OCI-LY1 (cell line): ENCODE results near the gene USP2.

Source experiments
- H2AFZ ChIP-seq: fragments of 200-600 bp; sonication (generic), shearing (Covaris generic); 2 replicates; pipeline ENCODE4 v1.6.0; 2014; ENCODE audit warnings: antibody characterized with exemption, mild to moderate bottlenecking, low read length
- H3F3A ChIP-seq: fragments of 200-600 bp; sonication (generic), shearing (Covaris generic); 2 replicates; pipeline ENCODE4 v1.6.0; 2014; ENCODE audit warnings: mild to moderate bottlenecking, antibody characterized with exemption, low read length, moderate library complexity; ENCODE audit not compliant: insufficient read depth
- H3K27ac ChIP-seq: fragments of 200-600 bp; sonication (generic); 2 replicates; pipeline ENCODE4 v1.5.1; 2014; ENCODE audit warnings: low read length, mixed run types, mild to moderate bottlenecking, low read depth; ENCODE audit not compliant: poor library complexity, severe bottlenecking
- H3K27me3 ChIP-seq: fragments of 200-600 bp; sonication (generic); 2 replicates; pipeline ENCODE4 v1.6.0; 2014; ENCODE audit warnings: antibody characterized with exemption, mild to moderate bottlenecking, low read length, moderate library complexity; ENCODE audit not compliant: insufficient read depth
- H3K36me3 ChIP-seq: fragments of 200-600 bp; sonication (generic); 2 replicates; pipeline ENCODE4 v1.6.1; 2014; ENCODE audit warnings: mild to moderate bottlenecking, antibody characterized with exemption, low read length, moderate library complexity, mixed read lengths; ENCODE audit not compliant: insufficient read depth
- H3K4me1 ChIP-seq: fragments of 200-600 bp; sonication (generic); 2 replicates; pipeline ENCODE4 v1.5.1; 2014; ENCODE audit warnings: mild to moderate bottlenecking, low read length, moderate library complexity; ENCODE audit not compliant: insufficient read depth, severe bottlenecking
- H3K4me2 ChIP-seq: fragments of 200-600 bp; sonication (generic), shearing (Covaris generic); 2 replicates; pipeline ENCODE4 v1.6.1; 2014; ENCODE audit warnings: low read length
- H3K4me3 ChIP-seq: fragments of 200-600 bp; sonication (generic); 2 replicates; pipeline ENCODE4 v1.5.1; 2014; ENCODE audit warnings: low read length, low read depth, mild to moderate bottlenecking, mixed read lengths; ENCODE audit not compliant: poor library complexity, severe bottlenecking
- H3K79me2 ChIP-seq: fragments of 200-600 bp; shearing (Covaris generic); 2 replicates; pipeline ENCODE4 v1.6.1; 2016; ENCODE audit warnings: mixed run types, low read length, mixed read lengths; ENCODE audit not compliant: insufficient read depth
- H3K9ac ChIP-seq: fragments of 200-600 bp; sonication (generic), shearing (Covaris generic); 2 replicates; pipeline ENCODE4 v1.6.1; 2014; ENCODE audit warnings: mild to moderate bottlenecking, low read length, mixed read lengths
- H3K9me2 ChIP-seq: fragments of 200-600 bp; sonication (generic), shearing (Covaris generic); 2 replicates; pipeline ENCODE4 v1.6.1; 2014; ENCODE audit warnings: low read depth, mild to moderate bottlenecking, low read length, mixed read lengths
- H3K9me3 ChIP-seq: fragments of 200-600 bp; shearing (Covaris generic); 2 replicates; pipeline ENCODE4 v1.6.1; 2014; ENCODE audit warnings: low read length, mixed read lengths
- H4K20me1 ChIP-seq: fragments of 200-600 bp; sonication (generic), shearing (Covaris generic); 2 replicates; pipeline ENCODE4 v1.6.0; 2016; ENCODE audit warnings: mild to moderate bottlenecking, low read length; ENCODE audit not compliant: insufficient read depth
- EZH2 ChIP-seq: fragments of 200-600 bp; sonication (generic), shearing (Covaris generic); IDR thresholded peaks from 2 replicates; pipeline ENCODE4 v1.8.0; 2017; ENCODE audit warnings: borderline replicate concordance, mixed run types, mild to moderate bottlenecking, antibody characterized with exemption, low read length, moderate library complexity, mixed read lengths
- TF ChIP-seq, protein P1 (sequence below): fragments of 200-600 bp; sonication (generic), shearing (Covaris generic); IDR thresholded peaks from 2 replicates; pipeline ENCODE4 v1.5.1; 2017; ENCODE audit warnings: mild to moderate bottlenecking, antibody characterized with exemption, low read length, moderate library complexity, mixed read lengths

Gene USP2

DNA sequence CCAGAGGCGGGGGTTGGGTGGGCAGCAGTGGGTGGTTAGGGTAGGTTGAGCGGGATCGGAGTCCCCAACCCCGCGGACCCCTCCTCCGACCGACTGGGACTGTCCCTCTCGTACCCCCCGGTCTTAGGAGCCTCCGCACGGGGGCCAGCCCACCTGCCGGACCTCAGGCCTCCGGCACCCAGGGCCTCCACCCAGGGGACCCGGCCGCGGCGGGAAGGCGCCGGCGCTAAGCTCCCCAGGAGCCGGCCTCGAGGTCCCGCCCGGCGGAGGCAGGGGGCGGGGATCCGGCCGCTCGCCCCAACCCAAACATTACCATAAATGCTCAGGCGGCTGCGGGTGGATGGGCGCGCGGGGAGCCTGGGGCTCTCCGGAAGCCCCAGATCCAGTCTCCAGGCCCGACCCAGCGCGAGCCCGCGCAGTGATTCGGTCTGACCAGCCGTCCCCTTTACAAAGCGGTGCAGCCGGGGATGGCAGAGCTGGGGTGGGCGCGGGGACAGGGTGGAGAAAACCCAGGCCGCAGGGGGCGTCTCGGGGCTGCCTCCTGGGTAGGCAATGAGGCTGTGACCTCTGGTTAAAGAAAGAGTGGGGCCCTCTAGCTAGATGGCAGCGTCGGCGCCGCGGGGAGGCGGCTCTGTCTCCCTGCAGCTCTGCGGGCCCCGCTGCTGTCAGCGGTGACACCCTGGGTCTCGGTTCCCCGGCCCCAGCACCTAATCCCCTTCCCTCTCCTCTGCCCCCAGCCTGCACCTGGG, 60.5 kb downstream of the USP2 start:
- peak overlapping the region; percentile 70 for H3K27ac ChIP-seq
- no peaks in the 10 kb centered on the region for H4K20me1 ChIP-seq
- H3K9me2 ChIP-seq: no peaks in the 10 kb centered on the region
- H3K79me2 ChIP-seq: no peaks in the 10 kb centered on the region
- TF ChIP-seq EZH2: no peak
- TF ChIP-seq, protein P1, sequence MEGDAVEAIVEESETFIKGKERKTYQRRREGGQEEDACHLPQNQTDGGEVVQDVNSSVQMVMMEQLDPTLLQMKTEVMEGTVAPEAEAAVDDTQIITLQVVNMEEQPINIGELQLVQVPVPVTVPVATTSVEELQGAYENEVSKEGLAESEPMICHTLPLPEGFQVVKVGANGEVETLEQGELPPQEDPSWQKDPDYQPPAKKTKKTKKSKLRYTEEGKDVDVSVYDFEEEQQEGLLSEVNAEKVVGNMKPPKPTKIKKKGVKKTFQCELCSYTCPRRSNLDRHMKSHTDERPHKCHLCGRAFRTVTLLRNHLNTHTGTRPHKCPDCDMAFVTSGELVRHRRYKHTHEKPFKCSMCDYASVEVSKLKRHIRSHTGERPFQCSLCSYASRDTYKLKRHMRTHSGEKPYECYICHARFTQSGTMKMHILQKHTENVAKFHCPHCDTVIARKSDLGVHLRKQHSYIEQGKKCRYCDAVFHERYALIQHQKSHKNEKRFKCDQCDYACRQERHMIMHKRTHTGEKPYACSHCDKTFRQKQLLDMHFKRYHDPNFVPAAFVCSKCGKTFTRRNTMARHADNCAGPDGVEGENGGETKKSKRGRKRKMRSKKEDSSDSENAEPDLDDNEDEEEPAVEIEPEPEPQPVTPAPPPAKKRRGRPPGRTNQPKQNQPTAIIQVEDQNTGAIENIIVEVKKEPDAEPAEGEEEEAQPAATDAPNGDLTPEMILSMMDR: no peak
- no peaks in the 10 kb centered on the region for H3K36me3 ChIP-seq
- peak overlapping the region; percentile 60 for H3K4me3 ChIP-seq
- peak overlapping the region; percentile 35; the same call in 1 of the 2 replicates for H2AFZ ChIP-seq
- no peaks in the 10 kb centered on the region for H3F3A ChIP-seq
- H3K4me1 ChIP-seq: peaks cover 59% of the 10 kb centered on the region
- no peaks in the 10 kb centered on the region for H3K9me3 ChIP-seq
- peak overlapping the region; percentile 68 for H3K9ac ChIP-seq
- peak overlapping the region; percentile 78 for H3K4me2 ChIP-seq
- no peaks in the 10 kb centered on the region for H3K27me3 ChIP-seq

- H3F3A ChIP-seq: no peaks in the 10 kb centered on the region
- H3K9me3 ChIP-seq: no peaks in the 10 kb centered on the region
- no peaks in the 10 kb centered on the region for H3K79me2 ChIP-seq
- H2AFZ ChIP-seq: no peak overlapping the region
- no peak overlapping the region for H3K27ac ChIP-seq
- peak overlapping the region; percentile 78 for H3K4me2 ChIP-seq
- H3K9ac ChIP-seq: peak overlapping the region; percentile 68
- TF ChIP-seq EZH2: no peak
- TF ChIP-seq, protein P1: no peak
- no peaks in the 10 kb centered on the region for H3K9me2 ChIP-seq
- no peaks in the 10 kb centered on the region for H4K20me1 ChIP-seq
- peaks cover 65% of the 10 kb centered on the region for H3K4me1 ChIP-seq
- peak overlapping the region; percentile 60 for H3K4me3 ChIP-seq
- H3K27me3 ChIP-seq: no peaks in the 10 kb centered on the region
- H3K36me3 ChIP-seq: no peaks in the 10 kb centered on the region
These were observed 61.2 kb downstream of the USP2 start for GRCh38 chr11:119320240-119320775.

DNA sequence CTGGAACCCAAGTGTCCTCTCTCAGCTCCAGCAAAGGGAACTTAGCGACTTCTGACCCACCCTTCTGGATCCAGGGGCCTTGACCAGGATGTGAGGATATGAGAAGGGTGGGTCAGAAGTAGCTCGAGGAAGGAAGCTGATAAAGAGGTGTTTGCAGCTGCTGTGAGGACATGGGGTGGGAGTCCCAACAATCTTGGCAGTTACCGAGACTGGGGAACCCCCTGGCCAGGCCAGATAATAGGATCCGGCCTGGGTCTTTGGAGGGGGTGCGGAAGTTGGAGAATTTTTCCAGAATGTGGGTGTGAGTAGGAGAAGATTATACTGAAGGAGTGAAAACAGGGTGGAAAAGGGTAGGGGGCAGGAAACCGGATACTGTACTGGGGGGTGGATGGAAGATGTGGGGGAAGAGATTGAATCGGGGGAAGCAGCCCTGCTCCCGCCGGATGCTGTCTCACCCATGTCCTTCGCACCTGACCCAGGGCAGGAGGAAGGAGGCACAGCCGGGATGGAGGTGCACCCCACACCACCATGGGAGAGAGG, 61.7 kb downstream of the USP2 start:
- TF ChIP-seq EZH2: no peak
- TF ChIP-seq, protein P1: no peak
- Histone ChIP-seq H3K4me1 (peaks cover 69% of the 10 kb centered on the region), H3K79me2 (no peaks in the 10 kb centered on the region), H3K36me3 (no peaks in the 10 kb centered on the region), H3K9me3 (no peaks in the 10 kb centered on the region), H3K9me2 (no peaks in the 10 kb centered on the region), H3K4me3 (no peak overlapping the region), H4K20me1 (no peaks in the 10 kb centered on the region), H2AFZ (no peak overlapping the region), H3F3A (no peaks in the 10 kb centered on the region), H3K27me3 (no peaks in the 10 kb centered on the region), H3K9ac (no peak overlapping the region), H3K27ac (no peak overlapping the region), H3K4me2 (no peak overlapping the region)
